Coronary artery (tissue), 2 donors: ENCODE results near the gene RPL22L1.

Experiments
- DNase-seq: peaks from one replicate; pipeline ENCODE4 v3.0.0-alpha.2; 2017; ENCODE audit warnings: low spot score
- H3K27ac ChIP-seq, 2 donors: fragments of 200-600 bp; sonication (generic); one replicate each; pipeline ENCODE4 v1.5.1; 2016 to 2019
- H3K4me3 ChIP-seq: fragments of 200-600 bp; sonication (generic); 2 replicates; pipeline ENCODE4 v1.5.1; 2016; ENCODE audit warnings: mild to moderate bottlenecking, moderate library complexity
- CTCF ChIP-seq: fragments of 200-600 bp; sonication (generic); IDR thresholded peaks from one replicate; pipeline ENCODE4 v1.5.1; 2019; ENCODE audit warnings: antibody characterized with exemption

Gene RPL22L1

GRCh38 chr3:170869645-170870593 lies at the start of gene RPL22L1:
Gene RPL22L1, minus strand, starts transcription at chr3:170870195. Its CDS starts 28 bp downstream, at chr3:170870167.
- peak; percentile 95 for DNase-seq
- TF ChIP-seq CTCF: no peak
- H3K27ac ChIP-seq: peak within 1 kb of the TSS; percentile 69 to 91
- H3K4me3 ChIP-seq: peak within 1 kb of the TSS; percentile 92

DNA sequence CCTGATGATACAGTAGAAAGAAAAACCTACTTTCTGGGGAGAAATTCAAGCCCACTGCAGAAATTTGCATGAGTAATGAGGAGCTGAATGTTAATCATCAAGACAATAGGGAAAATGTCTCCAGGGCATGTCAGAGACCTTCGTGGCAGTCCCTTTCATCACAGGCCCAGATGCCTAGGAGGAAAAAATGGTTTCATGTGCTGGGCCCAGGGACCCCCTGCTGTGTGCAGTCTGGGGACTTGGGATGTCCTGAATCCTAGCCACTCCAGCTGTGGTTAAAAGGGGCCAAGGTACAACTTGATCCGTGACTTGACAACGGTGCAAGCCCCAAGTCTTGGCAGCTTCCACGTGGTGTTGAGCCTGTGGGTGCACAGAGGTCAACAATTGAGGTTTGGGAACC lies 48.7 kb upstream of the RPL22L1 start:
- DNase-seq: no peak
- TF ChIP-seq CTCF: no peak
- no peak overlapping the region for H3K4me3 ChIP-seq
- no peak overlapping the region for H3K27ac ChIP-seq

DNA sequence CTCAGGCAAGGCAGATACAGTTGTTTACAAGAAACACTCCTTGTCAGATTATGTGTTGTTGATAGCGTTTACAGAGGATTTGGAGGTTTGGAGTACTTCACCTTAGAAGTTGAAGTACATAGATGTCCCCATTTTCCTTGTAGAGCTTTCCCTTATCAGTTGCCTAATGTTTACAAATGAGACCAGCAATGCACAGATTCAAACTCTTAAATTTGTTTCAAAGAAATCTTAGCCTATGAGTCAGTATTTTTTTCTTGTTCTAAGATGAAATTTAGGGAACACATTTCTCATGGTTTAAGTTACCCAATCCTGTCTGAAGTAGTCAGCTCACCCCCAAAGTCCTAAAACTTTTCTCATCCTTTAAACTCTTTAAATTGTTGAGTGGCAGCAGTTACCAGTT lies 44.7 kb upstream of the RPL22L1 start:
- no peak for TF ChIP-seq CTCF
- no peak overlapping the region for H3K27ac ChIP-seq
- H3K4me3 ChIP-seq: no peak overlapping the region
- no peak for DNase-seq

GRCh38 chr3:170914212-170914611 lies 44.2 kb upstream of the RPL22L1 start:
- Histone ChIP-seq H3K4me3 (no peak overlapping the region), H3K27ac (no peak overlapping the region)
- TF ChIP-seq CTCF: no peak
- no peak for DNase-seq

DNA sequence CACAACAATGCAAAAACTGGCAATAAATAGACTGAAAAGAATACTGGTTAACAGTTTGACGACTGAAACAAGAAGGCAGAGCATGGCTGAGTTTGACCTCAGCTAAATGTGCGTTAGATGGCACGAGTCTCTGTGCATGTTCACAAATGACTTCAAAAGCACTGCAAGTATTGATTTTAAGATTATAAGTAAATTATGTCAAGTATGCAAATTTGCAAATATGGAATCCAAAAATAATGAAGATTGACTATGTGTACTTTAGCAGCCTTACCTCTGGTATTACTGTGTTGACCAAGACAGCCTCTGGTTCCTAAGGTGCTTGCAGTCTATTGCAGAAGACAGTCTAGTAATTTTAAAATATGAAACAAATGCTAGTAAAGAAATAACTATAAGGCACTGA lies 41.1 kb upstream of the RPL22L1 start:
- no peak overlapping the region for H3K4me3 ChIP-seq
- H3K27ac ChIP-seq: no peak overlapping the region
- no peak for TF ChIP-seq CTCF
- no peak for DNase-seq

- TF ChIP-seq CTCF: no peak
- H3K27ac ChIP-seq: no peak overlapping the region
- no peak for DNase-seq
- no peak overlapping the region for H3K4me3 ChIP-seq
Observed at GRCh38 chr3:170910542-170910941, 40.5 kb upstream of the RPL22L1 start.
